ENCODE measurements around the gene CACNG1. TPM values are rescaled to one million over a fixed set of nuclear protein-coding genes. Genes with fewer than 3 reads are reported as not detected.

The CACNG1 gene
- total RNA-seq, 2 experiments from 2014 or later = not detected

DNA sequence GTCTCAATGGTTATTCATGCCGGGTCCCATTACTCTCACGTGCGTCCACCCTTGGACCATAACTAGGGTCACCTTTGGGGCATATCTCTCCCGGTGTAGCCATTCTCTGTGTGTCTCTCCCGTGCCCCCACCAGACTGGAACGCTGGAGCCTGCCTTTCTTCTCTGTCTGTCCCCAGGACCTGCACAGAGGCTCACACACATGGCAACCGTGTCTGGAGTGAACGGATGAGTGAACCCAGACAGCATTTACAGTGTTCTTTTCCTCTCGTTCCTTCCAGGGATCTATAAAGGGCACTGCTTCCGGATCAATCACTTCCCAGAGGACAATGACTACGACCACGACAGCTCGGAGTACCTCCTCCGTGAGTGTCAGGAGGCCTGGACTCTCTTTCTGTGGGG, 26.4 kb upstream of the CACNG1 start:
- Mint-ChIP-seq H3K4me1 (ENCODE audit: low read depth) (no peaks in the 10 kb centered on the region), H3K36me3 (ENCODE audit: low read depth) (no peaks in the 10 kb centered on the region), H3K27me3 (ENCODE audit: low read depth) (no peaks in the 10 kb centered on the region), H3K9me3 (no peaks in the 10 kb centered on the region), H3K4me3 (no peak overlapping the region), H3K27ac (no peak overlapping the region)
- CTCF ChIA-PET = interaction anchor here (0.7 kb wide), 1 partner anchor 37 kb away, joined by 4 read pairs; no protein-coding TSS in a partner anchor
- no peak for DNase-seq
- intact Hi-C loops (cut with micrococcal nuclease) = no loop called here

- Mint-ChIP-seq H3K9me3 (no peaks in the 10 kb centered on the region), H3K4me1 (ENCODE audit: low read depth) (no peaks in the 10 kb centered on the region), H3K36me3 (ENCODE audit: low read depth) (no peaks in the 10 kb centered on the region), H3K4me3 (no peak overlapping the region), H3K27me3 (ENCODE audit: low read depth) (no peaks in the 10 kb centered on the region), H3K27ac (no peak overlapping the region)
- CTCF ChIA-PET = no interaction called here
- no peak for DNase-seq
- intact Hi-C loops (cut with micrococcal nuclease) = no loop called here
Observed at GRCh38 chr17:67018471-67019434, 25.6 kb upstream of the CACNG1 start.

DNA sequence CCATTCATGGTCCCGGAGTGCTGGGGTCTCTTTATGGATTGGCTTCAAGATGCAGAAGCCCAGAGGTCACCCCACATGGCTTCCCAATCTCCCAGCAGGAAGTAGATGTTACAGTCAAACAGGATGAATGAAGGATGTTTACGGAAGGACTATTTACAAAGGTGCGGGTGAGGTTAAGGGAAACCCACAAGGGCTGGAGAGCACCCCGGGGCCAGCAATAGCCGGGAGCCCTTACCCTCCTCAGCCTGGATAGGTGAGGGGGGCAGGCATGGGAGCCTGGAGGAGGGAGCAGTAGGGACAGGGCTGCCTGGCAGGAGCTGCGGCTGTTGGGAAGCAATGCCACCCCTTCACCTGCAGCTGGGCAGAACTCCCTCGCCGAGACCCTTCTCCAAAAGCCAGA, 24.5 kb upstream of the CACNG1 start:
- H3K4me3 Mint-ChIP-seq = no peak overlapping the region
- H3K9me3 Mint-ChIP-seq = no peaks in the 10 kb centered on the region
- DNase-seq = no peak
- no peak overlapping the region for H3K27ac Mint-ChIP-seq
- intact Hi-C loops (cut with micrococcal nuclease) = loop anchor here (10.0 kb wide), 1 partner anchor 65 kb away; no protein-coding TSS in a partner anchor
- no peaks in the 10 kb centered on the region for H3K4me1 Mint-ChIP-seq (ENCODE audit: low read depth)
- CTCF ChIA-PET = no interaction called here
- no peaks in the 10 kb centered on the region for H3K27me3 Mint-ChIP-seq (ENCODE audit: low read depth)
- H3K36me3 Mint-ChIP-seq (ENCODE audit: low read depth) = no peaks in the 10 kb centered on the region

- Mint-ChIP-seq H3K27me3 (ENCODE audit: low read depth) (no peaks in the 10 kb centered on the region), H3K36me3 (ENCODE audit: low read depth) (no peaks in the 10 kb centered on the region), H3K4me1 (ENCODE audit: low read depth) (no peaks in the 10 kb centered on the region), H3K4me3 (no peak overlapping the region), H3K27ac (no peak overlapping the region), H3K9me3 (no peaks in the 10 kb centered on the region)
- CTCF ChIA-PET = interaction anchor here (1.0 kb wide), 1 partner anchor 10 kb away, joined by 3 read pairs; no protein-coding TSS in a partner anchor
- DNase-seq = no peak
- intact Hi-C loops (cut with micrococcal nuclease) = loop anchor here (10.0 kb wide), 1 partner anchor 64 kb away; no protein-coding TSS in a partner anchor
Observed at GRCh38 chr17:67020293-67020766, 24.0 kb upstream of the CACNG1 start.

- CTCF ChIA-PET = interaction anchor here (1.0 kb wide), 1 partner anchor 11 kb away, joined by 3 read pairs; no protein-coding TSS in a partner anchor
- H3K27ac Mint-ChIP-seq = no peak overlapping the region
- no peaks in the 10 kb centered on the region for H3K27me3 Mint-ChIP-seq (ENCODE audit: low read depth)
- no peaks in the 10 kb centered on the region for H3K9me3 Mint-ChIP-seq
- H3K36me3 Mint-ChIP-seq (ENCODE audit: low read depth) = no peaks in the 10 kb centered on the region
- DNase-seq = no peak
- no peak overlapping the region for H3K4me3 Mint-ChIP-seq
- no peaks in the 10 kb centered on the region for H3K4me1 Mint-ChIP-seq (ENCODE audit: low read depth)
- intact Hi-C loops (cut with micrococcal nuclease) = loop anchor here (10.0 kb wide), 1 partner anchor 64 kb away; no protein-coding TSS in a partner anchor
Observed at GRCh38 chr17:67021196-67021595, 23.2 kb upstream of the CACNG1 start.

- CTCF ChIA-PET = no interaction called here
- intact Hi-C loops (cut with micrococcal nuclease) = loop anchor here (10.0 kb wide), 1 partner anchor 63 kb away; no protein-coding TSS in a partner anchor
Observed at GRCh38 chr17:67021743-67022450, 22.5 kb upstream of the CACNG1 start.

DNA sequence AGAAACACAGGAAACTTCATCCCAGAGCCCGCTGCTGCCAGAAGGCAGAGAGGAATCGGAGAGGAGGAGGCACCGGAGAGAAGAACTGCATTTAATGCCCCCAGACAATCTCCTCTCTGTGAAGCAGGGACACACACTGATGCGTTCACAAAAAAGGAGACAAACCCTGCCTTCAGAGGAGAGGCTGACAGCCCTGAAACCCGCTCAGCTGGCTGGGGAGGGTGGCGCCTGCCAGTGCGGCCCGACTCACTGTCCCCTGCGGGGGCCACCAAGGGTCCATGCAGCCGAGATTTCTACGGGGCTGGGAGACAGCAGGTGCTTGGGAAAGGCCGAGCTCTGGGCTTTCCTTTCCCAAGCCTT, 21.9 kb upstream of the CACNG1 start:
- H3K36me3 Mint-ChIP-seq (ENCODE audit: low read depth) = no peaks in the 10 kb centered on the region
- intact Hi-C loops (cut with micrococcal nuclease) = loop anchor here (10.0 kb wide), 1 partner anchor 62 kb away; no protein-coding TSS in a partner anchor
- no peaks in the 10 kb centered on the region for H3K9me3 Mint-ChIP-seq
- H3K27ac Mint-ChIP-seq = no peak overlapping the region
- no peaks in the 10 kb centered on the region for H3K27me3 Mint-ChIP-seq (ENCODE audit: low read depth)
- CTCF ChIA-PET = no interaction called here
- DNase-seq = no peak
- H3K4me3 Mint-ChIP-seq = no peak overlapping the region
- no peaks in the 10 kb centered on the region for H3K4me1 Mint-ChIP-seq (ENCODE audit: low read depth)

More at GRCh38 chr17:67021743-67022450, 22.5 kb upstream of the CACNG1 start:
- Mint-ChIP-seq H3K27me3 (ENCODE audit: low read depth) (no peaks in the 10 kb centered on the region), H3K27ac (no peak overlapping the region), H3K36me3 (ENCODE audit: low read depth) (no peaks in the 10 kb centered on the region), H3K9me3 (no peaks in the 10 kb centered on the region), H3K4me3 (no peak overlapping the region), H3K4me1 (ENCODE audit: low read depth) (no peaks in the 10 kb centered on the region)
- DNase-seq = no peak

DNA sequence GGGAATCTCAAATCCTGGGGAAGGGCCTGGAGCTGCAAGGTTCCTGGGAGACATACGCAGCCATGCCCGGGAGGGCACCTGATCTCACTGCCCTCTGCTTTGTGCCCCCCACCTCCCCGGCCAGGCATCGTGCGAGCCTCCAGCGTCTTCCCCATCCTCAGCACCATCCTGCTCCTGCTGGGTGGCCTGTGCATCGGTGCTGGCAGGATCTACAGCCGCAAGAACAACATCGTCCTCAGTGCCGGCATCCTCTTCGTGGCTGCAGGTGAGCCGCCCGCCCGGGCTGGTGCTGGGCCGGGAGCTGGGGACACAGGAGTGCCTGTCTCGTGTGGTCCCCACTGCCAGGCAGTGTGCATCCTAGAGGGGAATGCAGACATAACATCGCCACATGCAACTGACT, 19.6 kb upstream of the CACNG1 start:
- Mint-ChIP-seq H3K9me3 (no peaks in the 10 kb centered on the region), H3K4me3 (no peak overlapping the region), H3K36me3 (ENCODE audit: low read depth) (no peaks in the 10 kb centered on the region), H3K4me1 (ENCODE audit: low read depth) (no peaks in the 10 kb centered on the region), H3K27me3 (ENCODE audit: low read depth) (no peaks in the 10 kb centered on the region), H3K27ac (no peak overlapping the region)
- CTCF ChIA-PET = no interaction called here
- DNase-seq = no peak
- intact Hi-C loops (cut with micrococcal nuclease) = loop anchor here (10.0 kb wide), 1 partner anchor 60 kb away; no protein-coding TSS in a partner anchor

DNA sequence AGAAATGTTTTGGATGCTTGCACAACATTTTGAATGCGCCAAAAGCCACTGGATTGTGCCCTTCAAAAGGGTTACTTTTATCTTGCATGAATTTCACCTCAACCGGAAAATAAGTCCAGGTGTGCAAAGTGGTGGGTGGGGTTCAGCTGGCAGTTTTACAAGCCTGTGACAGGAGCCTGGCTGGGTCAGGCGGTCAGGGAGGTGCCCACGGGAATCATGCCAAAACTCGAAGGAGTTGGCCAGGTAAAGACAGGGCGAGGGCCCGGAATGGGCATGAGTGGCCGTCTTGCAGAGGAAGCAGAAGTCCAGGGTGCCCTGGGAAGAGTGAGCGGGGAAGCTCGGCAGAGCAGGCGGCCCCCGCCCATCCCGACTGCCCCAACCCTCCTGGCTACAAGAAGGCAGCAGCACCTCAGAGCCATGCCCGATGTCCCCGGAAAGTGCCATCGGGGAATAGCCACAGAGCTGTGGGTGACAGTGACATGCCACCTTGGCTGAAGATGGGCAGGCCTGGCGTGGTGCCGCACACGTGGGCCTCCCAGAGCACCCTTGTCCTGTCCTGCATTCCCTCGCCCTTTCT, 19.1 kb upstream of the CACNG1 start:
- Mint-ChIP-seq H3K27me3 (ENCODE audit: low read depth) (no peaks in the 10 kb centered on the region), H3K36me3 (ENCODE audit: low read depth) (no peaks in the 10 kb centered on the region), H3K9me3 (no peaks in the 10 kb centered on the region), H3K27ac (no peak overlapping the region), H3K4me3 (no peak overlapping the region), H3K4me1 (ENCODE audit: low read depth) (no peaks in the 10 kb centered on the region)
- CTCF ChIA-PET = no interaction called here
- intact Hi-C loops (cut with micrococcal nuclease) = loop anchor here (10.0 kb wide), 1 partner anchor 59 kb away; no protein-coding TSS in a partner anchor
- no peak for DNase-seq

DNA sequence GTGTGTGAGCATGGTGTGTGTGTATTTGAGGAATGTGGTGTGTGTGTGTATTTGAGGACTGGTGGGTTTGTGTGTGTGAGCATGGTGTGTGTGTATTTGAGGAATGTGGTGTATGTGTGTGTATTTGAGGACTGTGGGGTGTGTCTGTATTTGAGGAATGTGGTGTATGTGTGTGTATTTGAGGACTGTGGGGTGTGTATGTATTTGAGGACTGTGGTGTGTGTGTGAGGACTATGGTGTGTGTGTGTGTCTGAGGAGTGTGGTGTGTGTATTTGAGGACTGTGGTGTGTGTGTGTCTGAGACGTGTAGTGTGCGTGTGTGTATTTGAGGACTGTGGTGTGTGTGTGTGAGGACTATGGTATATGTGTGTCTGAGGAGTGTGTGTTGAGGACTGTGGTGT, 18.0 kb upstream of the CACNG1 start:
- Mint-ChIP-seq H3K27ac (no peak overlapping the region), H3K9me3 (no peaks in the 10 kb centered on the region), H3K27me3 (ENCODE audit: low read depth) (no peaks in the 10 kb centered on the region), H3K4me3 (no peak overlapping the region), H3K4me1 (ENCODE audit: low read depth) (no peaks in the 10 kb centered on the region), H3K36me3 (ENCODE audit: low read depth) (no peaks in the 10 kb centered on the region)
- no peak for DNase-seq
- intact Hi-C loops (cut with micrococcal nuclease) = loop anchor here (10.0 kb wide), 1 partner anchor 58 kb away; no protein-coding TSS in a partner anchor
- CTCF ChIA-PET = no interaction called here

DNA sequence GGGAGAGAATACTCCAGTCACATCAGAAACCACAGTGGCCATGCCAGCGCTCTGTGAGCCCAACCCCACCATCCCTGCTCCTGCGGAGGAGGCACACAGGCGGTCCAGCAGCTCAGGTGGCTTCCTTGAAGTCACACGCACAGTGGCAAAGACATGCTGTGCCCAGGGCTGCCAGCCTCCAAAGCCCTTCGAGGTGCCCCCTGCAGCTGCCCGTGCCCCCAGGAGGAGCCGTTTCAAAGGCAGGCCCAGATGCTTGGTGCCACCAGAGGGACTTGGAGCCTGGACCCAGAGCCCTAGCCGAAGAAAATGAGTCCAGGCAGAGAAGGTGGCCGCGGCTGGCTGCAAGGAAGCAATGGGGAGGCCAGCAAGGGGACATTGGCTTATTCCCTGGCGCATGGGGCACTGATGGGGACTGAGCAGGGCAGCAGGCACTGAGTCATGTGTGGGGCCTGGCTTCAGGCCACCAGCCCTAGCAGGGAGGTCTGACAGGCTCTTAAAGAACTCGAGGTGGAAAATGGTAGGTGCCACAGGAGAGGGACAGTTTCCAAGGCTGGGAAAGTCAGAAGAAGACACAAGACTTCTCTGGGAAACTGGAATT, 17.2 kb upstream of the CACNG1 start:
- Mint-ChIP-seq H3K4me3 (no peak overlapping the region), H3K36me3 (ENCODE audit: low read depth) (no peaks in the 10 kb centered on the region), H3K9me3 (no peaks in the 10 kb centered on the region), H3K4me1 (ENCODE audit: low read depth) (no peaks in the 10 kb centered on the region), H3K27me3 (ENCODE audit: low read depth) (no peaks in the 10 kb centered on the region), H3K27ac (no peak overlapping the region)
- DNase-seq = no peak
- CTCF ChIA-PET = no interaction called here
- intact Hi-C loops (cut with micrococcal nuclease) = loop anchor here (10.0 kb wide), 1 partner anchor 58 kb away; no protein-coding TSS in a partner anchor

GRCh38 chr17:67030641-67031040, 13.7 kb upstream of the CACNG1 start:
- H3K4me1 Mint-ChIP-seq (ENCODE audit: low read depth) = peaks cover 5% of the 10 kb centered on the region
- intact Hi-C loops (cut with micrococcal nuclease) = no loop called here
- H3K36me3 Mint-ChIP-seq (ENCODE audit: low read depth) = no peaks in the 10 kb centered on the region
- H3K4me3 Mint-ChIP-seq = no peak overlapping the region
- CTCF ChIA-PET = no interaction called here
- no peak for DNase-seq
- H3K27me3 Mint-ChIP-seq (ENCODE audit: low read depth) = no peaks in the 10 kb centered on the region
- H3K27ac Mint-ChIP-seq = no peak overlapping the region
- no peaks in the 10 kb centered on the region for H3K9me3 Mint-ChIP-seq

Measured in activated naive CD4-positive, alpha-beta T cell treated with anti-CD3 and anti-CD28 coated beads for 36 hours (primary cell).